Mucosa of gallbladder (tissue), 1 donor: Measurements from ENCODE around the gene CLCF1. TPM values are rescaled to one million over a fixed set of nuclear protein-coding genes. Genes with fewer than 3 reads are reported as not detected.

Source experiments
- DNase-seq: peaks from one replicate; pipeline ENCODE4 v3.0.0-alpha.2; 2020; ENCODE audit warnings: low spot score
- total RNA-seq: library from RNA; stranded (reverse); gene quantifications from one replicate; pipeline ENCODE4 v1.2.1, GENCODE V29; 2021
- donor health status: DM: no; HTN: no; CAD: no.

The CLCF1 gene
- total RNA-seq, 1 donor from 2014 or later, result 4.0 TPM

DNA sequence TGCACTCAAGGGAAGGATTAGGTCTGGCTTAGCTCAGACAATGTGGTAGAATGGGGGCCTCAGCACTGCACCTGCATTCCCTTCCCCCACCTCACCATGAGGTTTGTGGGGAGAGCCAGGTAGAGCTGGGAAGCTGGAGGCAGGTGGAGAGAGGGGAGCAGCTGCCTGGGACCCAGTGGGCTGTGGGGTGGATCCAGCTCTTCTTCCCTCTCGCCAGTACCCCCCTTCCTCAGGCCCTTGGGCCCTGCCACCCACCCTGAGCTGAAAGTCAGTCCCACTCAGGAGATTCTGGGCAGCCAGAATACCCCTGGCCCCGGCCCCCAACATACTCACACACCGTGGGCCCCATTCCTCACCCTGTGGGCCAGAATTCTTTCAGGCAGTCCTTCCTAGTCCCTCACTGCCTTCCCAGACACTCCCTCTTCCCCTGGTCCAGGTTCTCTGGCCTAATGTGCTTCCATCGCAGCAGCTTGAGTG lies 17.0 kb downstream of the CLCF1 start:
- DNase-seq, result no peak

DNA sequence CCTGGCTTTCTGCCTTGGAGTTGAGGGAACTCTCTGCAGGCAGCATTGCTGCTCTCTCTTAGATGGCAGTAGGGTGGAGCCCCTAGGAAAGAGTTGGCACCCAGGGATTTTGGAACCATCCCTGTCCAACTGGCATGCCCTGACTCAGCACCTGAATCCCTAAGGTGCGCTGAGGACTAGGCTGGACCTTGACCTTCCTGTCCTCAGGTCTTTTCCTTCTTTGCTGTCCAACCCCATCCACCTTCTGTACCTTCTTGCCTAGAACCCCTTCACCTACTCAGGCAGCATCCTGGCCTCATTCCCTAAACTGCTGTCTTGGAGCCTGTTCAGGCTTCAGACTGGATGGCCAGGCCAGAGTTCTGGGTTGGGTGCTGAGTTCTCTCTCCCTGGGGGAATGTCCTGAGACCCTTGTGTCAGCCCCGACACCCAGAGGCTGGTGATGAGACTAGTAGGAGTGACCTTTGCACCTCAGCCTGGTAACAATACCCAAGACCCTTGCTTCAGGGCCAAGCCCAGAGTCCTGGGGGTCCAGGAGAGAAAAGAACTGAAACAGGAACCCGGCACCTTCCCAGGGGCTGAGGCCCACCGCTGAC lies 17.5 kb downstream of the CLCF1 start:
- DNase-seq, result no peak

DNA sequence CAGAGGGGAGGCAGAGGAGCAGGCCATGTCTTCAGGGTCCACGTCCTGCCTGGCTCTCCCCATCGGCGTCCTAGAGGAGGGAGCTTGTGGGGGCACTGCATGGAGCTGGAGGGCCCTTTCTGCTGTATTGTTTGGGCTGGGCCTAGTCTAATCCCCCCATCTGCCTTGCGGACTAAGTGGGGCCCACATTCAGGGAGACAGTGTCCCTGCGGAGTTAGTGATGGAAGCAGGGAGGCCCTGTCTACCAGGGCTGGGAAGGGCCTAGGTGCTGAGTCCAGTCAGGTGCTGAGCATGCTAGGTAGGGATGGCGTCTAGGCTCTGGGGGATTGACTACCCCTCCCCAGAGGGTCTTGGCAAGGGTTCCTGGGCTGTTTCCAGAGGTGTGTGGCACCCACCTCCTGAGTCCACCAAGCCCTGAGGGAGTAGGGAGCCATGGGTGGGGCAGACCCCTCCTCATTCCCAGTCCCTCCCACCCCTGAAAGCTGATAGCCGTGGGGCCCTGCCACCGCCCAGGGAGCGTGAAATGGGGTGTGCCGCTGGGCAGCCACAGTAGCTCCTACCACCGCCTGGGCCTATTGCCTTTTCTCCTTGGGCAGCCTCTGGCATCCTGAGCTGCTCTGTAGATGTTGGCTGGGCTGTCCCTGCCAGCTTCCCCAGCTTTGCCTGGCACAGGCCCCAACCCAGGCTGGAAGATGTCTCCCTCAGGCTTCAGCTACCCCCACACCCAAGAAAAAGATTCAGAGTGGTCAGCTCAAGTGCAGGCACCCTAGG lies 18.2 kb downstream of the CLCF1 start:
- no peak for DNase-seq

DNA sequence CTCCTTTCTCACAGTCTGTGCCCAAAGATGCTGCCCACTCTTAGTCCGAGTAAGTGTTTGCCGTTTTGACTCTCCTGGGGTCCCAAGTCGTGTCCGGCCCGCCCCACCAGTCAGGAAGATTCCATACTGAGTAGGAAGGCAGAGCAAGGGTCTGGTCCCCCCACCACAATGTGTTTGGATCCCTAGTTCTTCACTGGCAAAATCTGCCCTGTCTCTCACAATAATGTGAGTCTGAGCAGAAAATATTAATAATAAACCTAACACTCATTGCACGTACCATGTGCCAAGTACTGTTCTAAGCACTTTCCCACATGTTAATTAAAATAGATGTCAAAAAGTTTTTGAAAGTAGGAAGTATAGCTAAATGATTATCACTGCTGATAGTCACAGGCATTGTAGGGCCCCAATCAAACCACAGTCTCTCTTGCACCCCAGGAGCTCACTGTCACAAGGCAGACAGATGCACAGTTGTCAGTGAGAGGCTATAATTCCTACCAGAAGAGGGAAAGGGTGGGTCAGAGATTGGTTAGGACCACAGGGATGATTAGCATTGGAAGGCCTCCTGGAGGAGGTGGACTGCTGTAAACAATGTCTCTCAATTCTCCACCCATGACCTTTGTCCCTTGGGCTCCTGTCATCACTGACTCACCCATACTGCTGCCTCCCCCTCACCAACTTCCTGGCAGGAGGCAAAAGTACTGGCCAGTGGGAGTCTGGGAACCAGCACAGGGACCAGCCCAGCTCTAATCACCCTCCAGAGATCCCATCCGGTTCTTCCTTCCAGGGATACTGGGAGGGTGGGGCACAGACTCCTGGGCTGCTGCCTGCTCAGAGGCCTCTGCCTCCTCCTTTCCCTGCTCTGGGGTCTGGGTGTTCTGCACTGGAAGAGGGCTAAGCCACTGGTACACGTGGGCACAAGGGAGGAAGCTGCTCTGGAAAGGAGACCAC lies 19.0 kb downstream of the CLCF1 start:
- DNase-seq, result peak; percentile 77

DNA sequence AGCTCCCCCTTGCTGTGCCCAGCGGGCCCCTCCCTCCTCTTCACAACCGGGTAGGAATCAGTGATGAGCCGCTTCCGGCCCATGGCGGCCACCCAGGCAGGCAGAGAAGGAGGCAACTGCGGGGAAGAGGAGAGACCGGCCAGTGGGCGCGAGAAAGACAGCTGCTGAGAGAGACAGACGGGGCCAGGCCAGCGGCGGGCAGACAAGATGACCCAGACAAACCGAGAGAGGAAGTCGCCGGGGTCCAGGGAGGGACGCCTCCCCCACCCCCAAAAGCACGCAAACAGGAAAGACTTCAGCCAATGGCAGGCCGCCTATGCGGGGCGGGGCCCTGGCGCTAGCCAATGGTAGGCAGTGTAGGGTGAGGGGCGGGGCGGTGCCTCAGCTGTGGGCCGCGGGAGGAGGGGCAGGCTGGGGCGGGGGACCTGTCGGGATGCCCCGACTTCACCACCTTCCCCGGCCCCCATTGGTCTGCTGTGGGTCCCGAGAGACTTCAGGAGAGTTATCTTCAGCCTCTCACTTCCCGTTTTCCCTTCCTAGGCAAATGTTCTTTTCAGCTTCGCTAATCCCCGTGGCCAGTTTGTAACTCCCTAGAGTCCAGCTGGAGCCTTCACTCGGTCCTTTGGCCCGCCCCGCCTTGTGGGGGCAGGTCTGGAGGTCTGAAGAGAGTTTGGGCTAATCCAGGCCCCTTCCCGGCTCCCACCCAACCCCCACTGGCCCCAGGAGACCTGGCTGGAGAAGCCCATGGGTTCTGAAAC lies 19.9 kb downstream of the CLCF1 start, which contains the start of gene POLD4:
Gene POLD4, minus strand, starts transcription at position 230 of the 758 bp plus-strand sequence. Its CDS starts 147 bp downstream, at position 83.
- DNase-seq, result peak; percentile 98

DNA sequence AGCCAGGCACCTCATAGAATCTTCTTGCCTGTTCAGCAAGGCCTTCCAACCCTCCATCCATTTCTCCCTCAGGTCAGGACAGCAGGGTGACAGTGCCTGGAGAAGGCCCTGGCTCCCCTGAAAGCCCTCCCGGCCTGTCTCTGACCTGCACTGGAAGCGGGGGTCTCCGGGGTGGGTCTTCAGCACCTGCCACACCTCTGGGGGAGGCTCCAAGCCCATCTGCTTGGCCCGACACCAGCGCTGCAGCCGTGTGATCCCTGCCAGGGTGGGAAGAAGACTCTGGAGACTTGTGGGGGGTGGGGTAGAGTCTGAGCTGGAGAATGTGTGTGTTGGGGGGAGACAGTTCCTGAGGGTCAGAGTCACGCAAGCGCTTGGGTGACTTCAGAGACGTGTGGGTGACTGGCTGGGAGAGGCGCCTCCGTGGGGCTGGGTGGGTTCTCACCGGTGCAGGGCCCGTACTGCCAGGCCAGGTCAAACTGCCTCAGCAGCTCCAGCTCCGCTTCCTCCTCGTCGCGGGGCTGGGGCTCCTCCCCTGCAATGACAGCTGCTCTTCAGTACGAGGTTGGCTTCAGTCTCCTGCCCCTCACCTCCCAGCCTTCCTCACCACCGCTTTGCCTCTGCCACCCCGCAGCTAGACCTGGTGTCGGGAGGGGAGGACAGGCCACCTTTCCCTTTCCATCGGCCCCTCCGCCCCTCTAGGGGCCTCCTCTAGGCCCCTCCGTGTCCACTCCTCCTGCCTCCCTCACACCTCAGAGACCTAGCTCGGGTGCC lies 20.7 kb downstream of the CLCF1 start:
- no peak for DNase-seq

DNA sequence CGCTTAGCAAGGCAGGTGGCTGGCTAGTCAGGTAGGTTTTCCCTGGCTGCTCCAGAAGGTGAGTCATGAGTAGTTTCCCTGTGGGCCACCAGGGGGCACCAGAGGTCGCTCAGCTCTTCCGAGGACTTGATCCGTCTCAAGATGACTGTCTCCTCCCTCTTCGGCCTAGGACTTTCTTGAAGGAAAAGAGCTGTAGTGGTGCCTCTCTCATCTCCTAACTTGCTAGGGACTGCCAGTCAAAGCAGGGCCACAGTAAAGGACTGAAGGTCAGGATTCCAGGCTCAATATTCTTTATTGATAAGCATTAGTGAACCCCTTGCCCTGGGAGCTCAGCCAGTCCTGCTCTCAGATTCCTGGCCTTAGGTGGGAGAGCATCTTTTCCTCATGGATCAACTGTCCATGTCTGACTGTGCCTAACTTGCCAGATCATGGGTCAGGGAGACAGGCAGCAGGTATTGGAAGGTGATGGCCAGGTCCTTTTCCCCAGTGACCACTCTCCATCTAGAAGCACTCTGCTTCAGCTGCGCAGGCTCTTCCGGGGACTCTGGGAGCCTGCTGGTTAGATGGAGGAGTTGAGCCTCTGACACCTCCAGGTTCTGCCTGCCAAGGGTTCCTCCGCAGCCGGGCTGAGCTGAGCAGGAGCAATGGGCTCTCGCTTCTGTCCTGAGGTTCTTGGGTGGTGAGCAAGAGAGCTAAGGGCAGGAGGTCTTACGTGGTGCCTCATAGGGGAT lies 22.0 kb downstream of the CLCF1 start:
- DNase-seq, result peak; percentile 76

DNA sequence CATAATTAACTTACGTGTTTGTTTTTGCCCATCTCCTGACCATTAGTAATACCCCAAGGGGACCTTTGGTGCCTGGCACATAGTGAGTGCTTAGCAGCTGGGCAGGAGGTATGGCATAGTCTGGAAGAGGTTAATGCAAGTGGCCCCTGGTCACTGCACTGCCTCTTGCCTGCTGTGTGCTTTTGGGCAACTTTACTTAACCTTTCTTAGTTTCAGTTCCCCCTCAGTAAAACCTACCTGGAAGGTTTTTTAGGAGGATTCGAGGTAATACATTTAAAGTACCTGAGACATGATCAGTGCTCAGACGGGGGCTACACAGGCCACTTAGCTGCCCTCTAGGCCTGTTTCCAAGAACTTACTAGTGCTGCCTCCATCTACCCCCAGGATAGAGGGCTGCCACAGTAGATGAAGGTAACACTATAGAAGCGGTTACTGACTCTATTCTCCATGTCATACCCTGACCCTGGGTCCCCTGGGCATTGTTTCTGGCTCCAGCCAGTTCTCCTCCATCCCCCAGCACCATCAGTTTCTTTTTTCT lies 23.4 kb downstream of the CLCF1 start:
- no peak for DNase-seq

DNA sequence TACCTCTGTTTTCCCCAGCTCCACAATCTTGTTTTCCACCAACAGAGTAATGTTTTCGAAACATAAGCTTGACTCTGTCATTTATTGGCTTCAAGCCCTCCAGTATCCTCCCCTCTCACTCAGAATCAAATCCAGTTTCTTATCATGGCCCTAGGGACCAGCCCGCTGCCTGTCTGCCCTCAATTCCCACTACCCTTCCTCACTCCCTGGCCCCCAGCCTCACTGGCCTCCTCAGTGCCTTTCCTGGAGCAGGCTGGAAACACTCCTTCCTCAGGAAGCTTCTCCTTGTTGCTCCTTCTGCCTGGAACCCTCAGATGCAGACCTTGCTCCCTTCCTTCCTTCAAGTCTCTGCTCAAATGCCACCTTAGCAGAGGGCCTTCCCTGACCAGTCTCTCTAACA lies 23.9 kb downstream of the CLCF1 start:
- no peak for DNase-seq

DNA sequence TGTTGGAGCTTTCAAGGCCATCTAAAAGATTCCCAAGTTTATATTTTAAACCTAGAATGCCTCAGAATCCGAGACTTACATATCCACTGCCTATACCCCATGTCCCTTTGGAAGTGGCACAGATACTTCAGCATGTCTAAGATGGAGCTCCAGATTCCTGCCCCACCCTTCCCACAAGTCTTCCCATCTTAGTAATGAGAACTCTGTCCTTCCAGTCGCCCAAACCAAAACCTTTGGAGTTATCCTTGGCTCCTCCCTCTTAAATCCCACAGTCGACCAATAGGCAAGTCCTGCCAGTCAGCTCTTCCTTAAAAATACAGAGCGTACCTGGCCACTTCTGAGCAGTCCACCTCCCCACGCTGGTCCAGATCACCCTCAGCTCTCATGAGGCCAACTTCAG lies 24.4 kb downstream of the CLCF1 start:
- DNase-seq, result no peak

DNA sequence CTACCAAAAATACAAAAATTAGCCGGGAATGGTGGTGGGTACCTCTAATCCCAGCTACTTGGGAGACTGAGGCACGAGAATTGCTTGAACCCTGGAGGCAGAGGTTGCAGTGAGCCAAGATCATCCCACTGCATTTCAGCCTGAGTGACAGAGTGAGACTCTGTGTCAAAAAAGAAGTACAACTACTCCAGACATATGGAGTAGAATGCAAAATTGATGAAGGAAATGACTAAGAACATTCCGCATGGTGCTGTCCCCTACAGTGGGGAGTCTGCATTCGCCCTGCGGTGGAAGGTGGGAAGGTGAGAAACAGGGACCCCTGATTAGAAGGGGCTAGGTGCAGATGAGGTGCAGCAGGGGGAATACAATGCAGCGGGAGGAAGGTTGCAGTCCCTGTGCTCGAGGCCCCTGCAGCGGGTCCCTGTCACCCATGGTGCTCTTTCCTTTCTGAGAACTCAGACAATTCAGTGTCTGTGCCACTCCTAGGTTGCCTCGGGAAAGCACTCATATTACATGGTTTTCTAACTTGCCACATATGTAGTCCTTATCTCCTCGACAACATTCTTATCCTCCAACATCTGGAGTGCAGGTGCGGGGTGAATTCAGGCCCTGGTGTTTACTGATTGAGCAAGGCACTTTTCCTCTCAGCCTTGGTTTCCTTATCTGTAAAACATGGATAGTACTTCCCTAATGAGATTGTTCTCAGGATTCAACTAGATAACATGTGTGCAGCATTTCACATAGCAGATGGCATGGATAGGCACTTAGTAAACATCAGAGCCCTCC lies 25.2 kb downstream of the CLCF1 start:
- no peak for DNase-seq

DNA sequence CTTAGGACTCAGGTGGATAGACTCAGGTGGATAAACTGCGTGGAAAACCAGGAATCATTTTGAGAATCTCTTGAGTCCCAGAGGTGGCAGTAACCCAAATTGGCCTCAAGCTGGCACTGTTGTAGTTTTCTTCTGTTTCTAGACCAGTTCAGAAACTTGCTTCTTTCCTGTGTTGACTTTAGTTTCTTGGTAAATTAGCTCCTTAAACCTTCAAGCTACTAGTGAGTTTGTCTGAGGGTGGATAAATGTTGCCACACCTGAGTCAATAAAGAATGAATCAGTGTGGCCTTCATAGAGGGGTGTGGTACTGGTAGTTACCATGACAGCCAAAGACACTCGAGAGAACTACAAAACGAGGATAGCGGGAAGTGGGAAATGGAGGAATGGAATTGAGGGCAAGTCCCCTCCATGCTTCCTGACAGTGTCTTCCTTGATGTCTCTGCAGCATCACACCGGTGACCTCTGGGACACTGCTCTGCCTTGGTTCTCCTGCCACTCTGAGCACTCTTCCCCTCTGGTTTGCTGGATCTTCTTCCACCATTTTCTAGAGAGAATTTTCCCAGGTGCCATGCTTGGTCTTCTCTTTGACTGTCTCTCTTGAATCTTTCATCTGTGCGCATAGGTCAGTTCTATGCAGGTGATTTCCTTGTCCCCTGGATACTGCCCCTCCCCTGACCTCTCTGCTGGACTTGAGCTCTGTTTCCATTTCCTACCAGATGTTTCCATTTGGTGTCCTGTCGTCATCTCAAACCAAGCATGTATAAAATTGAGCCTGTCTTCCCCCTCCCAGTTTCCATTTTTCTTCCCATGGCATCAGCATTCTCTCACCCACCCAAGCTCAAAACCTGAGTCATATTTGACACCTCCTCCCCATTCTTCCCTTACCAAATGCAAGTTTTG lies 27.2 kb downstream of the CLCF1 start:
- no peak for DNase-seq

DNA sequence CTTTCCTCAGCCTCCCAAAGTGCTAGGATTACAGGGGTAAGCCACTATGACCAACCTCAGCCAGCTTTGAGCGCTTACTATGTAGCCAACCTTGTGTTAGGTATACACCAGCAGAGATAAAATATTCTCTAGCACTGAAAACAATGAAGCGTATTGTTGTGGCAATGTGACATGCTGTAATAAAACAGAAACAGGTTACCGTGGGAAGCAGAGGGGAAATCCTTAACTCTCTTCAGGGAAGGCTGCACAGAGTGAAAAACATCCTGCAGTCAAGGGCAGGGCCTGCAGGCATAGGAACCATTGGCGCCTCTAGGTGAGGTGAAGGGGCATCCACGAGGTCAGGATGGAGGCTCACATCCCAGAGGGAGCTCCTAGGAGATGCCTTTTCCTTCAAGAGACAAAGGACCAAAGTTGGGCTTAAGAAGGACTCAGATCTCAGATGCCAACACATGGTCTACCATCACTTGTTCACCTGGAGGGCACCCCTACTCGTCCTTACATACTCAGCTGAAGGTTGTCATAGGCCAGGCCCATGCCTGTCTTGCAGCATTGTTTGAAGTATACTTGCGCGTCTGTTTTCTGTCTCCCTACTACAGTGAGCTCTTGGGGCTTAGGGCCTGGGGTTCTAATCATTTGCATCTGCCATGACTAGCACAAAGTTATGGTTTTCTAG lies 28.0 kb downstream of the CLCF1 start:
- DNase-seq, result no peak

DNA sequence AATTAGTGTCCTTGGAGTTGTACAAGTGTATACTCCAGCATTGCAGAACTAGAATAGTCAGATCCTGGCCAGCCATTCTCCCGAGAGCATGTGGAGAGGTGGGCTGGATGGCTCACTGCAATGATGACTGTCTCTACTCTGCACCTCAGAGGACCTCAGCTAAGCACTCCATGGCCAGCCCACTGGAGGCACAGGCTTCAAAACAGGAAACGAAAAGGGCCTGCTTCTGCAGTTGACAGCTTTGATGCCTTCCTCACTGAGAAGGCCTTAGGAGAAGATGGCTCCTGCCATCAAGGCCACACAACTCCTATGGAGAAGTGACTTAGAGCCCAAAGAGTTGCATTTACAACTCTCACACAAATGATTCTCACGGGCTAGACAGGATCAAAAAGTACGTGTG lies 29.1 kb downstream of the CLCF1 start:
- no peak for DNase-seq

DNA sequence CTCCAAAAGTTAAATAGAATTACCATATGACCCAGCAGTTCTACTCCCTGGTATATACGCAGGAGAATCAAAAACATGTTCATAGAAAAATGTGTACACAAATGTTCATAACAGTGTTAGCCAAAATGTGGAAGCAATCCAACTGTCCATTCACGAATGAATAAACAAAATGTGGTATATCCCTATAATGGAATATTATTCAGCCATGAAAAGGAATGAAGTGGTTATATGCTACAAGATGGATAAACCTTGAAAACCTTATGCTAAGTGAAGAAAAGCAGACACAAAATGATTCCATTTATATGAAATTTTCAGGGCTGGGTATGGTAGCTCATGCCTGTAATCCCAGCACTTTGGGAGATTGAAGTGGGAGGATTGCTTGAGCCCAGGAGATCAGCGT lies 36.1 kb downstream of the CLCF1 start:
- no peak for DNase-seq

DNA sequence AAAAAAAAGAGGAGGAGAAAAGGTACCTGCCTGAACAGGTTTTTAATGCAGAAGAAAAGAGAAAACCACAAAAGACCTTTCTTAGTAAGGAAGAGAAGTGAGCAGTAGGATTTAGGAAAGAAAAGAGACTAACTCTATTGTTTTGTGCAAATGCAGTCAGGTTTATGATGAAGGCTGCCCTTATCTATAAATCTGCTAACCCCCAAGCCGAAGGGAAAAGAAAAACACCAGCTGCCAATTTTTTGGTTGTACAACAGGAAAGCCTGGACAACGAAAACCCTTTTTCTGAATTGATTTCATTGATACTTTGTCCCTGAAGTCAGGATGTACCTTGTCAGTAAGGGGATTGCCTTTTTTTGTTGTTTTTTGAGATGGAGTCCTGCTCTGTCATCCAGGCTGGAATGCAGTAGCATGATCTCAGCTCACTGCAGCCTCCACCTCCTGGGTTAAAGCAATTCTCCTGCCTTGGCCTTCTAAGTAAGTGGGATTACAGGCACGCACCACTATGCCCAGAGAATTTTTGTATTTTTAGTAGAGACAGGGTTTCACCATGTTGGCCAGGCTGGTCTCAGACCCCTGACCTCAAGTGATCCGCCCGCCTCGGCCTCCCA lies 41.2 kb downstream of the CLCF1 start:
- DNase-seq, result no peak

DNA sequence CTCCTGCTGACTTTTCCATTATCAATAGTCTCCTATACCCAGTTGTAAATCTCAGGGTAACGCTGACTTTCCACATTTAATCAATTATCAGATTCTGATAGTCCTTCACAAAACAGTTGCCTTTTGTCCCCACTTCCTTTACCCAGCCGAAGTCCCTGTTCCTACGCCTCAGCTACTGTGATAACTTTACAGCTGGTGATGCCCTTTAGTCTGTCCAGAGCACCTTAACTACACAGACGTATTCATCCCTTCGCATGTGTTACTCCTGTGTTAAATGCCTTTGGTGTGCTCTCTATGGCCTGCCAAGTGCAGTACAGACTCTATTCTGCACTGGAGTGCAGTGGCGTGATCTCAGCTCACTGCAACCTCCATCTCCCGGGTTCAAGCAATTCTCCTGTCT lies 49.9 kb downstream of the CLCF1 start:
- no peak for DNase-seq
